T47D (cell line): ENCODE results near the gene UFC1.
"Not testable (repeated sequence)": the region's sequence is repeated elsewhere in the genome, so short reads cannot be mapped to it uniquely, and the experiment has no call there.

Experiments used
- DNase-seq, 2 experiments: peaks; one replicate each; pipeline versions ENCODE4 v3.0.0 to v3.0.0-alpha.2; 2011 to 2012; ENCODE audit warnings: low read depth in 1 of 2, low spot score in 1 of 2
- JUND ChIP-seq: IDR thresholded peaks from 2 replicates; pipeline ENCODE4 v1.6.1; 2012; ENCODE audit warnings: low read depth
- in situ Hi-C: cut with HindIII; loops from 2 replicates; pipeline ENCODE4 v1.10.0; 2016; ENCODE audit warnings: low sequenced_read_pairs, low pct_unique_long_range_greater_than_20kb

Gene UFC1

DNA sequence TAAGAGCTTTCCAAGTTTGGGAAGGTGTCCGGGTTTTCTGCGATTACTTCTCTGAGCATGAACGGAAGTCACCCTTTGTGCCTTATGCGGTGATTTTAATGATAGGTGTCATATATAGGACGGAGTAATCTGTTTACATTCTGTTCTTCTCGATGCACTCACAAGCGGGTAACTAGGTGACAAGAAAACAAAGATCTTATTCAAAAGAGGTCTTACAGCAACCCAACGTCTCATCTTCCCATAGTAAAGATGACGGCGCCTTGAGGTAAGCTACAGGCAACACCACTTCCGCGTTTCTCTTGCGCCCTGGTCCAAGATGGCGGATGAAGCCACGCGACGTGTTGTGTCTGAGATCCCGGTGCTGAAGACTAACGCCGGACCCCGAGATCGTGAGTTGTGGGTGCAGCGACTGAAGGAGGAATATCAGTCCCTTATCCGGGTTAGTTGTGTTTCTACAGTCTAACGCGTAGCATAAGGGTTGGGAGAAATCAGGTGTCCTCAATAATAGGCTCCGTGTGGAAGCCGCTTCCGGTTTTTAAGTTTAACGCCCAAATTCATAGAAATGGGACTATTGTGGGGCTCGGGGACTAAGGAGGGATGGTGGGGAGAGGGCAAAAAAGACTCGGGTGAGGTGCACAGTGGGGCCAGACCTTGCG, at the start of gene UFC1:
Gene UFC1 (plus strand): TSS at position 297 of the 656 bp plus-strand sequence. CDS start 20 bp downstream, at position 317.
- TF ChIP-seq JUND, result 0 out of 2 replicates have a peak, but pooled peaks have one; percentile 25
- peak; percentile 71 to 95 for DNase-seq
- in situ Hi-C loops, result no loop called here

GRCh38 chr1:161106431-161106830, 47.3 kb upstream of the UFC1 start:
- no peak for DNase-seq
- no peak for TF ChIP-seq JUND
- in situ Hi-C loops, result no loop called here

DNA sequence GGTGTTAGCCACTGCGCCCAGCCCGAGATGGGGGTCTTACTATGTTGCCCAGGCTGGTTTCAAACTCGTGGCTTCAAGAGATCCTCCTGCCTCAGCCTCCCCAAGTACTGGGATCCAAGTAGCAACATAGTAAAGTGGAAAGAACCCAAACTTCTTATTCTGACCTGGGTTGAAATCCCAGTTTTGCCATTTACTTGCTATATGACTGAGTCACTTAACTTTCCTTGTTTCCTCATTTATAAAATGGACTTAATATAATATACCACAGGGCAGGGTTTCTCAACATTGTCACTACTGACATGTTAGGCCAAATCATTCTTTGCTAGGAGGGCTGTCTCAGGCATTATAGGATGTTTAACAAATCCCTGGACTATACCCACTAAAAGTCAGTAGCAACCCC, 42.7 kb upstream of the UFC1 start:
- no peak for DNase-seq
- in situ Hi-C loops, result no loop called here
- no peak for TF ChIP-seq JUND

- TF ChIP-seq JUND, result no peak
- in situ Hi-C loops, result no loop called here
- DNase-seq, result no peak
These were observed 42.3 kb upstream of the UFC1 start for GRCh38 chr1:161111527-161111926.

- in situ Hi-C loops, result no loop called here
- DNase-seq, result no peak
- TF ChIP-seq JUND, result no peak
These were observed 39.9 kb upstream of the UFC1 start for GRCh38 chr1:161113915-161114314.

DNA sequence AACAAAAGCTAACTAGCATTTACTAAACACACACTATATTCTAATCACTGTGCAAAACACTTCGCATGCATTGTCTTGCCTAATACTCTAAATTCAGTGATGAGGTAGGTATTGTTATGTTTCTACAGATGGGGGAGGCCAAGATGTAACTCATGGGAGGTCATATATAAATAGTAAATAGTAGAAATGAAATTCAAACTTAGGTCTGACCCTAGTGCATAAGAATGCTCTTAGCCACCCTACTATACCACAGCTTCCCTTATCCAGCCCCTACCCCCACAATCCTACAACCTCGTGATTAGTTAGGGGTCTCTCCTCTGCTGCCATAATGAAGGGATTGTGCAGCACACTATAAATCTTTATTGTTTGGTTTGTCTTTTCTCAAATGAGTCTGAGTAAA, 39.2 kb upstream of the UFC1 start:
- no peak for TF ChIP-seq JUND
- in situ Hi-C loops, result no loop called here
- no peak for DNase-seq

DNA sequence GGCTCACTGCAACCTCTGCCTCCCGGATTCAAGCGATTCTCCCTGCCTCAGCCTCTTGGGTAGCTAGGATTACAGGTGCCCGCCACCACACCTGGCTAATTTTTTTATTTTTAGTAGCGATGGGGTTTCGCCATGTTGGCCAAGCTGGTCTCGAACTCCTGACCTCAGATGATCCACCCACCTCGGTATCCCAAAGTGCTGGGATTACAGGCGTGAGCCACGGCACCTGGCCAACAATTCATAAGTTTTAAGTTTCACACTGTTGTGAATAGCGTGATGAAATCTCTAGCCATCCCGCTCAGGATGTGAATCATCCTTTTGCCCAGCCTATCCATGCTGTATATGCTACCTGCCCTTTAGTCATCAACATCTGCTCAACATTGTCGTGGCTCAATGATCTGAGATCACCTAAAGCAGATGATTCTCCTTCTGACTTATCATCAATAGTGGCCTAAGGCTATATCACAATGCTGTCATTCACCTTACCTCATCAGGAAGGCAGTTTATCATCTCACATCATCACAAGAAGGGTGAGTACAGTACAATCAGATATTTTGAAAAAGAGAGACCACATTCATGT, 38.6 kb upstream of the UFC1 start:
- DNase-seq, result no peak
- TF ChIP-seq JUND, result no peak
- in situ Hi-C loops, result no loop called here

- in situ Hi-C loops, DNase-seq: not testable (repeated sequence)
These were observed 37.8 kb upstream of the UFC1 start for GRCh38 chr1:161115961-161116360.

GRCh38 chr1:161117759-161118581, 35.8 kb upstream of the UFC1 start, which contains the start of the genes NIT1 and PFDN2:
NIT1 (plus strand) TSS chr1:161118105; CDS start chr1:161118177, 72 bp downstream.
PFDN2 (minus strand) TSS chr1:161118037; CDS start chr1:161118026, 11 bp downstream.
- in situ Hi-C loops, result no loop called here
- DNase-seq, result peak; percentile 83 to 88
- TF ChIP-seq JUND, result no peak

DNA sequence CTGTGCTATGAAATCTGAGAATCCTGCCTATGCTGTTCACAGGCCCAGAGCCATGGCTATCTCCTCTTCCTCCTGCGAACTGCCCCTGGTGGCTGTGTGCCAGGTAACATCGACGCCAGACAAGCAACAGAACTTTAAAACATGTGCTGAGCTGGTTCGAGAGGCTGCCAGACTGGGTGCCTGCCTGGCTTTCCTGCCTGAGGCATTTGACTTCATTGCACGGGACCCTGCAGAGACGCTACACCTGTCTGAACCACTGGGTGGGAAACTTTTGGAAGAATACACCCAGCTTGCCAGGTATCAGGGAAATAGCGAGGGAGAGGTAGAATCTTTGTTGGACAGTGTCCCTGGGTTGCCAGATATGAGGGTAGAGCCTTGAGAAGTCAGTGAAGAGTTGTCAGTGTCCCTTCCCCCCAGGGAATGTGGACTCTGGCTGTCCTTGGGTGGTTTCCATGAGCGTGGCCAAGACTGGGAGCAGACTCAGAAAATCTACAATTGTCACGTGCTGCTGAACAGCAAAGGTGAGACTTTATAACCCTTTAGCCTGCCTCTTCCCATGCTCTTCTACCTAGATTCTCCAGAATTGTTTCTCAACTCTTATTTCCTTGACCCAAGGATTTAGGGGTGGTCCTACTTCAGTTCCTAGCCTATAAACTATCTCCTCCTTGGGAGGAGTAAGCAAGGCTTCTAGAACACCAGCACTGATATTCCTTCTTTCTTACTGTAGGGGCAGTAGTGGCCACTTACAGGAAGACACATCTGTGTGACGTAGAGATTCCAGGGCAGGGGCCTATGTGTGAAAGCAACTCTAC, 34.5 kb upstream of the UFC1 start:
- no peak for TF ChIP-seq JUND
- peak; percentile 67 to 81 for DNase-seq
- in situ Hi-C loops, result no loop called here

GRCh38 chr1:161121042-161121650, 32.6 kb upstream of the UFC1 start:
- no peak for TF ChIP-seq JUND
- in situ Hi-C loops, result no loop called here

GRCh38 chr1:161121834-161122233, 31.9 kb upstream of the UFC1 start:
- no peak for DNase-seq
- in situ Hi-C loops, result no loop called here
- TF ChIP-seq JUND, result no peak

More at GRCh38 chr1:161121042-161121650, 32.6 kb upstream of the UFC1 start:
- DNase-seq, result no peak
